Esophagus muscularis mucosa (tissue), 4 donors: ENCODE results near the gene CDK17. TPM values are rescaled to one million over a fixed set of nuclear protein-coding genes. Genes with fewer than 3 reads are reported as not detected.

Source experiments
- DNase-seq: peaks from one replicate; pipeline ENCODE4 v3.0.0-alpha.2; 2017; ENCODE audit errors: extremely low spot score
- H3K27ac ChIP-seq, 4 donors: fragments of 200-600 bp; sonication (generic); replicated peaks in 1 of 4; 1 replicate in 3 of 4; 2 replicates in 1 of 4; pipeline ENCODE4 v1.5.1; 2016 to 2019; ENCODE audit warnings: mild to moderate bottlenecking in 1 of 4
- H3K27me3 ChIP-seq, 4 donors: fragments of 200-600 bp; sonication (generic); one replicate each; pipeline versions ENCODE4 v1.5.1 to v1.6.0; 2016 to 2019
- H3K36me3 ChIP-seq, 4 donors: fragments of 200-600 bp; sonication (generic); one replicate each; pipeline ENCODE4 v1.5.1; 2016 to 2019
- H3K4me1 ChIP-seq, 4 donors: fragments of 200-600 bp; sonication (generic); one replicate each; pipeline ENCODE4 v1.5.1; 2016 to 2019
- H3K4me3 ChIP-seq, 4 donors: fragments of 200-600 bp; sonication (generic); 1 replicate in 2 of 4; 2 replicates in 2 of 4; pipeline ENCODE4 v1.5.1; 2016 to 2019; ENCODE audit warnings: mild to moderate bottlenecking in 4 of 4, moderate library complexity in 1 of 4
- H3K9me3 ChIP-seq, 4 donors: fragments of 200-600 bp; sonication (generic); 1 replicate in 3 of 4; 2 replicates in 1 of 4; pipeline ENCODE4 v1.5.1; 2016 to 2019
- CTCF ChIP-seq, 3 experiments: fragments of 200-600 bp in 2 of 3; fragments of 450-650 bp in 1 of 3; sonication (generic) in 2 of 3; IDR thresholded peaks; one replicate each; pipeline ENCODE4 v1.5.1; 2017 to 2019; ENCODE audit warnings: antibody characterized with exemption in 3 of 3, mild to moderate bottlenecking in 2 of 3, moderate library complexity in 1 of 3
- EP300 ChIP-seq: sonication (generic); formaldehyde crosslinking; IDR thresholded peaks from one replicate; pipeline ENCODE4 v1.6.1; 2017; ENCODE audit warnings: antibody characterized with exemption
- POLR2A ChIP-seq: fragments of 450-650 bp; IDR thresholded peaks from one replicate; pipeline ENCODE4 v1.6.1; 2017; ENCODE audit warnings: antibody characterized with exemption, moderate library complexity, mild to moderate bottlenecking, low read depth
- POLR2AphosphoS5 ChIP-seq, 2 donors: sonication (generic); formaldehyde crosslinking; IDR thresholded peaks; one replicate each; pipeline ENCODE4 v1.6.1; 2017; ENCODE audit warnings: antibody characterized with exemption in 2 of 2
- WGBS: methylation state at CpG from one replicate; pipeline ENCODE4 v1.1.5; 2018; 5-methylcytosine and 5-hydroxymethylcytosine counted together
- intact Hi-C: fragments of 100-400 bp; cut with DNase I; formaldehyde crosslinking; loops from one replicate; pipeline ENCODE4 v1.15.1; 2023
- total RNA-seq, 4 donors: library from RNA; depleted of rRNA; stranded (reverse); fragments of >200 nt; gene quantifications; one replicate each; pipeline versions ENCODE4 v1.1.0 to v1.2.1, GENCODE V29; 2016

Gene CDK17
- total RNA-seq, 4 donors from 2014 or later, result 56.2 to 96.9 (median 68.6) TPM

- no peak for TF ChIP-seq CTCF (IDR thresholded peaks at IDR 0.05)
- no peak for TF ChIP-seq EP300
- TF ChIP-seq POLR2AphosphoS5 (IDR thresholded peaks at IDR 0.05), result no peak
- no peak for TF ChIP-seq POLR2A
- Histone ChIP-seq H3K36me3 (peaks cover 4 to 62% (median 21%) of the 10 kb centered on the region in 4 donors), H3K4me1 (peaks cover 4 to 34% (median 25%) of the 10 kb centered on the region in 4 donors), H3K4me3 (no peak overlapping the region), H3K27me3 (no peaks in the 10 kb centered on the region), H3K9me3 (no peaks in the 10 kb centered on the region), H3K27ac (no peak overlapping the region)
- WGBS, result 90% methylated on average over 1 of the region's 1 CpG
- intact Hi-C loops, result no loop called here
- DNase-seq, result no peak
These were observed 134.4 kb downstream of the CDK17 start for GRCh38 chr12:96265836-96266235.

- DNase-seq, result no peak
- WGBS, result 95% methylated on average over 2 of the region's 2 CpGs
- H3K27ac ChIP-seq, result no peak overlapping the region
- no peak for TF ChIP-seq POLR2A
- TF ChIP-seq EP300, result no peak
- TF ChIP-seq CTCF (IDR thresholded peaks at IDR 0.05), result no peak
- no peak for TF ChIP-seq POLR2AphosphoS5 (IDR thresholded peaks at IDR 0.05)
- no peak overlapping the region for H3K4me3 ChIP-seq
- H3K9me3 ChIP-seq, result no peaks in the 10 kb centered on the region
- no peaks in the 10 kb centered on the region for H3K27me3 ChIP-seq
- intact Hi-C loops, result no loop called here
- peaks cover 1 to 62% (median 17%) of the 10 kb centered on the region in 4 donors for H3K36me3 ChIP-seq
- H3K4me1 ChIP-seq, result peaks cover 4 to 34% (median 27%) of the 10 kb centered on the region in 4 donors
These were observed 134.8 kb downstream of the CDK17 start for GRCh38 chr12:96265400-96265799.

- Histone ChIP-seq H3K4me3 (no peak overlapping the region), H3K27ac (peak overlapping the region; percentile 50 to 56 (median 52)), H3K36me3 (peaks cover 0 to 55% (median 11%) of the 10 kb centered on the region in 4 donors), H3K9me3 (no peaks in the 10 kb centered on the region), H3K27me3 (no peaks in the 10 kb centered on the region), H3K4me1 (peaks cover 6 to 46% (median 39%) of the 10 kb centered on the region in 4 donors)
- intact Hi-C loops, result no loop called here
- no peak for DNase-seq
- TF ChIP-seq EP300 (no peak), POLR2AphosphoS5 (IDR thresholded peaks at IDR 0.05) (peak in 1 of 2 donors; percentile 35), CTCF (IDR thresholded peaks at IDR 0.05) (no peak), POLR2A (no peak)
- 33% methylated on average over 11 of the region's 11 CpGs for WGBS
These were observed 136.8 kb downstream of the CDK17 start for GRCh38 chr12:96263449-96263902.

- intact Hi-C loops, result no loop called here
- peak overlapping the region in 3 of 4 donors; percentile 17 to 56 (median 35) for H3K27ac ChIP-seq
- H3K36me3 ChIP-seq, result peaks cover 0 to 41% (median 9%) of the 10 kb centered on the region in 4 donors
These were observed 138.7 kb downstream of the CDK17 start for GRCh38 chr12:96261557-96261956.

More at GRCh38 chr12:96261557-96261956, 138.7 kb downstream of the CDK17 start:
- Histone ChIP-seq H3K4me3 (no peak overlapping the region), H3K27me3 (no peaks in the 10 kb centered on the region), H3K4me1 (peaks cover 20 to 66% (median 58%) of the 10 kb centered on the region in 4 donors), H3K9me3 (no peaks in the 10 kb centered on the region)
- no peak for TF ChIP-seq CTCF (IDR thresholded peaks at IDR 0.05)
- TF ChIP-seq EP300, result no peak
- TF ChIP-seq POLR2A, result no peak
- TF ChIP-seq POLR2AphosphoS5 (IDR thresholded peaks at IDR 0.05), result no peak
- DNase-seq, result no peak
- 93% methylated on average over 5 of the region's 5 CpGs for whole genome bisulfite sequencing
